Fibroblast of the aortic adventitia (primary cell): ENCODE results near the gene ZNF677. TPM values are rescaled to one million over a fixed set of nuclear protein-coding genes. Genes with fewer than 3 reads are reported as not detected.
"Not testable (repeated sequence)": the region's sequence is repeated elsewhere in the genome, so short reads cannot be mapped to it uniquely, and the experiment has no call there.

Experiments used
- DNase-seq: peaks from one replicate; pipeline ENCODE4 v3.0.0-alpha.2; 2010; ENCODE audit warnings: low read depth
- H3K4me3 ChIP-seq: 2 replicates; pipeline ENCODE4 v1.5.1; 2011; ENCODE audit warnings: low read depth, mild to moderate bottlenecking, control low read depth, low read length, moderate library complexity
- CTCF ChIP-seq: IDR thresholded peaks from 2 replicates; pipeline ENCODE4 v1.5.1; 2011; ENCODE audit warnings: mild to moderate bottlenecking, low read length, control low read depth, inconsistent platforms; ENCODE audit not compliant: insufficient read depth
- total RNA-seq: library from RNA; depleted of rRNA; stranded (reverse); fragments of >200 nt; gene quantifications from 2 replicates; pipeline ENCODE4 v1.2.3, GENCODE V29; 2012; ENCODE audit warnings: low replicate concordance

ZNF677 gene
- total RNA-seq, 1 donor, result 19.0 TPM

GRCh38 chr19:53272044-53272443, 17.4 kb upstream of the ZNF677 start:
- DNase-seq, result no peak
- TF ChIP-seq CTCF, result no peak

GRCh38 chr19:53269861-53270260, 15.2 kb upstream of the ZNF677 start:
- DNase-seq, H3K4me3 ChIP-seq: not testable (repeated sequence)

More at GRCh38 chr19:53272044-53272443, 17.4 kb upstream of the ZNF677 start:
- H3K4me3 ChIP-seq, result no peak overlapping the region

- DNase-seq, H3K4me3 ChIP-seq: not testable (repeated sequence)
Observed at GRCh38 chr19:53267623-53268022, 12.9 kb upstream of the ZNF677 start, which contains the start of gene VN1R4. Gene VN1R4 (minus strand): TSS chr19:53267723. CDS start chr19:53267665, 58 bp downstream.

GRCh38 chr19:53257715-53258342, 3.2 kb upstream of the ZNF677 start, which contains the start of gene VN1R2:
Gene VN1R2 (plus strand): TSS chr19:53258292. CDS start chr19:53258376, 84 bp downstream.
- H3K4me3 ChIP-seq, DNase-seq: not testable (repeated sequence)

- DNase-seq, result no peak
- no peak overlapping the region for H3K4me3 ChIP-seq
- TF ChIP-seq CTCF, result no peak
Observed at GRCh38 chr19:53246498-53246897, 8.2 kb downstream of the ZNF677 start.

- TF ChIP-seq CTCF, result no peak
- no peak for DNase-seq
Observed at GRCh38 chr19:53237114-53237777, 17.4 kb downstream of the ZNF677 start.

GRCh38 chr19:53224606-53225005, 30.1 kb downstream of the ZNF677 start:
- no peak for TF ChIP-seq CTCF
- no peak overlapping the region for H3K4me3 ChIP-seq
- no peak for DNase-seq

More at GRCh38 chr19:53237114-53237777, 17.4 kb downstream of the ZNF677 start:
- no peak overlapping the region for H3K4me3 ChIP-seq

- not testable (repeated sequence) for H3K4me3 ChIP-seq, DNase-seq
Observed at GRCh38 chr19:53222716-53223115, 32.0 kb downstream of the ZNF677 start.
